HG03095 (cell line): Measurements from ENCODE around the gene ZNF214.

Source experiments
- ATAC-seq: cut with Tn5 transposase; IDR thresholded peaks from one replicate; pipeline ENCODE4 v1.9.1; 2021; ENCODE audit warnings: moderate library complexity; ENCODE audit not compliant: unreplicated experiment

Gene ZNF214

DNA sequence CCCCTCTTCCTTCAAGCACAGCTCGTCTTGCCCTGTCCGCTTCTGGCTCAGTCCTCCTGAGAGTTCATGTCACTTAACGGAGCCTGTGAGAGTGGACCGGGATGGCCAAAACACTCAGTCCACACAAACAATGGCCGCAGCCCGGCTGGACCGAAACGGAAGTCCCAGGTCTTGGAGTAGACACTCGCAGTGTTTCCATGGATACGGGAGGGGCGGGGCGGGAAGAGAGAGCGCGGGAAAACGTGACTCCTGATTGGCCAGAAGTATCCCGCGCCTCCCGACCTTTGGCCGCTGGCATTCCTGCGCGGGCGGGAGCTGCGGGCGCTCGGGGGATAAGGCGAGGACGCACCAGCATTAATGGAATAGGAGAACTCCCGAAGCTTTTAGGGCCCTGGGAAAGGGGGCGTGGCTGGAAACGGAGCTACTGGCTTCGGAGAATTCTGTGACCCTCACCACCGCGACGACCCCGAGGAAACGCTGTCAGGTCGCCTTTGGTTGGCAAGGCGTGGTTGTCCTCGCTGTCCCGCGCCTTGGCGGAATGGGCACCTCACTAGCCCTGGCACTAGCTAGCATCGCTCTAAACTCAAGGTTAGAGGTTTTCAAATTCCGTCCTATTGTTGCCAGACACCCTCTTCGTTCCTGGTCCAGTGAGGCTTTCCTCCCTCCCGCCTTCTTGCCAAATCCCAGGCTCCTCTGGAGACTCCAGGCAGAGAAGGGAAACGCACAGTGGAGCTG is at the start of gene ZNF214, which contains the start of gene NLRP14:
ZNF214 (minus strand) TSS at position 164 of the 735 bp plus-strand sequence. CDS start 17,511 bp downstream, outside the sequence.
NLRP14 (plus strand) TSS at position 297 of the 735 bp plus-strand sequence. CDS start 18,108 bp downstream, outside the sequence.
- no peak for ATAC-seq

DNA sequence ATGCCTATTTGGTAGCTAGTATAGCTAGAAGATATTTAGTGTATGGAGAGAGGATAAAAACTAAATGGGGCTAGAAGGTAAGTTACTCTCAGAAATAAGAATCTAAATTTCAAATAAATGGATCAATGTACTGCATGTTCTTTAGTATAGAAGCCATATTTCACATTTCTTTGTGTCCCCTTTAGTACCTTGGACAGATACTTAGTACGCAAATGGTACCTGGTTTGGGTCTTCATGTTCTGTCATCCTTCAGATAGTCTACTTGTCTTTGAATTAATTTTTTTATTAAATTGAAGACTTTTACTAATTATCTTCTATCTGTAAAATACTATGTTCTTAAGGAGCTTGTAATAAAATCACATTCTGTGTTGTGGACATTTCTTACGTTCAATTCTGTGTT is 42.4 kb upstream of the ZNF214 start:
- ATAC-seq = no peak

DNA sequence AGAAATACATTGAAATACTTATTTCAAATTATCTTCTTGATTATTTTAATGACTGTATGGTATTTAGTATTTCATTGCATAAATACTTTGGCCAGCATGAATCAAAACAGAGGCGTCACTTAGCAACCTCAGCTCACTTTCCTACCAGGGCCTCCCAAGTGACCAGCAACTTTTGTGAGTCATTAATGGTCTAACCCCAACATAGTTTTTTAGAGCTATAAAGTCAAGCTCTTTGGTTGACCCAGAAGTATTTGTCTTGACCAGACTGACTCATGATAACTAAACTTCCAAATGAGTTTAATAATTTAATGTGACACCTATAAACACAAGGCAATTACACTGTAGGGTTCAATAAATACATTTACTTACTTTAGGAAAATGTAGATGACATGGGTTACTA is 40.7 kb upstream of the ZNF214 start:
- no peak for ATAC-seq

GRCh38 chr11:7057641-7058040 is 37.5 kb upstream of the ZNF214 start:
- ATAC-seq = no peak

GRCh38 chr11:7056828-7057513 is 36.8 kb upstream of the ZNF214 start:
- no peak for ATAC-seq

GRCh38 chr11:7050191-7050590 is 30.0 kb upstream of the ZNF214 start:
- no peak for ATAC-seq

DNA sequence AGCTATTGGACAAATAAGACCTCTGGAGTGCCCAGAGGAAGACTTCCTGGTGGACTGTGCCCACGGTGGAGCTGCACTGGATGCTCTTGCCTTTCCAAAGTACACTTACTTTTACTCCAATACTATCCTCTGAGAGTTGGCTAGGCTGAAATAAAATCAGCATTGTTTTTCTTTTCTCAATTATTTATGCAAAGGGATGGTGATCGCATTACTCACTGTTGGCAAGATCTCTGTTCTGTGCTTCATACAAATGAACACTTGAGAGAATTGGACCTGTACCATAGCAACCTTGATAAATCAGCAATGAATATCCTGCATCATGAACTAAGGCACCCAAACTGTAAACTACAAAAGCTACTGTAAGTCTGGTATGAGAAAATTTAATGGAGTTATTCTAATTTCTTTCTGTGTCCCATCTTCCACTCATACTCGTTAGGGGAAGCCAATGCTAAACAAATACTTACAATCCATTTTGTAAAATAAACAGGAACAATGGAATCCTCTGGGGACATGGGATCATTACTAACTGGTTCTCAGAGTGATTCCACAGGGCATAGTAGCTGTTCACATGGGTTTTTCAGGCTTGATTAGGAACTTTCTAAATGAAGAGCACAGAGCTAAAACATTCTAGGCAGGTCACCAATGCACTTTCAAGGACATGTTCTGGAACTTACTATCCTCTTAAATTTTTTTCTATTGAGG is 26.5 kb upstream of the ZNF214 start:
- ATAC-seq = no peak

DNA sequence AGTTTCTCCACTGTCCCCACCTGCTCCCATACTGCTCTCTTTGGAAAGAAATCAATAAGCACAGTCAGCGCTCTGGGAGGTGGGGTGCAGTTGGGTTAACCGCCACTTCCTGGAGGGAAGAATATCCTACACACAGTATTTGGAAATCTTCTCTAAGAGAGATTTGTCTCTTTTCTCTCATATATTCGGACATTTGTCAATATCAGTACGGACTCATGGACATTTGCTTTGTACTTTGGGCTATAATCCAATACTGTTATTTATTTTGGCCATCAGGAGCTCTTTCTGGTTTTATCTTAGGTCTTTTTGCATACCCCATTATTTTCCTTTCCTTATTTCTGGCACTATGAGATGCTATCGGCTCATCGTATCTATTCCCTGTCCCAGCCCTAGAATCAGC is 13.9 kb upstream of the ZNF214 start:
- no peak for ATAC-seq

DNA sequence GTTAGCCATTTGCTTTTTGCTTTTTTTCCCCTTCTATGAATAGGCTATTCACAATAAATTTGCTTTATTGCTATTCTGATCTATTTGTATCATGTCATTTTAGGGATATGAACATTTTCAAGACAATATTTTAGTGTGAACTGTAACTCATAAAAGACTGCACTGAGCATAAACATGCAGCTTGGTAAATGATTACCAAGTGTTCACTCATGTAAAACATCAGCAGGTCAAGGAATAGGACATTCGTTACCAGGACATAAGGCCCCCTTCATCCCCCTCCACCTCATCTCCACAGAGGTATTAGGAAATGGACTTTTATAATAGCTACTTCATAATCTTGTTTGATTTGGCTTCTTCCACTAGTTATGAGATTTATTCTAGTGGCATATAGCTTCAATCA is 12.5 kb upstream of the ZNF214 start:
- ATAC-seq = no peak

DNA sequence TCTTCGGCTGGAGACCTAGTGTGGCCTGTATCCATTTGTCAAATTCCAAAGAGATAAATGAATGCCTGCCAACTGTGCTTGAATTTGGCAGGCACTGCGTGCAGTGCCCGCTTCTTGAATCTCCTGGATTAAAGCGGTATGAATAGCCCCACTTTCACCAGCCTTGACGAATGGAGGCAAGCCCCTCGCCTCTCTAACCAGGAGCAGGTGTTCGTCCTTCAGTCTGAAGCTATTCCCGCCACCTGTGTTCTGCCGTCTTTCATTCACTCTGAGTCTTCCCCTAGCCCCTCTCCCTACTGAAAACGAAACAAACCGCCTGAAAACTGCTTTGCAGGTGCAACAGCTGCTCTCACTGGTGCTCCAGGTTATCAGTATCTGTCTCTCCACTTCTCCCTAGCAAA is 11.3 kb upstream of the ZNF214 start:
- no peak for ATAC-seq

DNA sequence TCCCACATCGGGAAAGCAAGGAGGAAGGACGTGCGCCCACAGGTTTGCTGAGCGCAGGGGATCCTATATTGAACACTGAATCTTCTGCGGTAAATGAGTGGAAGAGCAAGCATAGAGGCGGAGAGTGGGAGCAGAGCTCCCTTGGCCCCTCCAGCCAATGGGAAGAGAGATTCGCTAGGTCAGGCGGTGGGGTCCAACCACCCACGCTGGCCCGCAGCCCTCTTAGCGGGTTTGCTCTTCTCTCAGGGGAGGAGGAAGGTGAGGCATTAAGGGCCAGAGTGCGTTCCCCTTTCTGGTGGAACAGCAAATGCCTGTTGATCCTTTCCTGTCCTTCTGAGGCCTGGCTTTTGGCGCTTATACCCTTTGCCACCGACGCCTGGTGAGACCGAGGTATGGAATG is 10.7 kb upstream of the ZNF214 start:
- no peak for ATAC-seq

DNA sequence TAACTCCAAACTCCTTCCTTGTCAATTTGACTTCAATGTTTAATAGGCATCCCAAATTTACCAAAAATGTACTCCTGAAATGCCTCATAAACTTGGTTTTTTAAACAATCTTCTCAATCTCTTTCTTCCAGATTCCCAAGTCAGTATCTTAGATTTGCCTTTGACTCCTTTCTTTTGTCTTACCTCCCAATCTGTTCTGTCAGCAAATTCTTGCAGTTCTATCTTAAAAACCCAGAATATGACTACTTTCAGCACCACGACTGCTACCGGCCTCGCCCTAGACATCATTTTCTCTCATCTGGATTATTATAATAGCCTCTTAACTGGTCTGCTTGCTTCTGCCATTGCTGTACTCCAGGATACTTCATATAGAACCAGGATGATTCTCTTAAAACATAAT is 8.0 kb upstream of the ZNF214 start:
- no peak for ATAC-seq

GRCh38 chr11:7021318-7021717 is 1.2 kb upstream of the ZNF214 start:
- no peak for ATAC-seq

- ATAC-seq = no peak
Measured at GRCh38 chr11:7019500-7020182, 505 bp downstream of the ZNF214 start.

DNA sequence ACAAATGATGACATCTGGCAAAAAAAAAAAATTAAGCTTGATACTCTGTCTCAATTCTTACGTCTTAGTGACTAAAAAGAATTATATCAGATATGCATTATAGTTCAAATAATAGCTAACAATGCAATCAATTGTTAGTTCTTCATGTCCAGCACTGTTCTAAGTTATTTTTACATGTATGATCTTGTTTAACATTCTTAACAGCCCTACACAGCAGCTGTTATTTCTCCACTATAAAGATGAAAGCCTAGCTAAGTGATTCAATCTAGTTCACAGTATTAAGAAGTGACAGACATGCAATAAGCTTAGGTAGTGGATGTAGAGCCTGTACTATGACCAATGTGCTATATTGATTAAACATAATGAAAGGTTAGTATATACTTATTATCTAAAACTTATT is 4.1 kb downstream of the ZNF214 start:
- ATAC-seq = no peak

DNA sequence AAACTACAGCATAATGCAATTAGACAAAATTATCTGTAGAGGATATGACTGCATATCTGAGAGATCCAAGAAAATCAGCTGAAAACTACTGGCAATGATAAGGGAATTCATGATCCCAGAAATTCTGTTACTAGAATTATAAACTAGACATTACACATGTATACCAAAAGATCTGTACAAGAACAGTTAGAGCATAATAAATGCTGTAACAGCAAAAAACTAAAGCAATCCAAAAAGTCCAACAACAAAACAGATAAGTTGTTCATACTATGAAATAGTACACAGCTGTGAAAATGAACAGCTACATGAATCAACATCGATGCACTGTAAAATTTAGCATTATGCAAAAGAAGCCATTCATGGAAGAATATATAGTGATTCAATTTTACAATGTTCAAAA is 6.0 kb downstream of the ZNF214 start:
- ATAC-seq = no peak

- peak; percentile 70 for ATAC-seq
Measured at GRCh38 chr11:7004482-7004881, 15.7 kb downstream of the ZNF214 start.

DNA sequence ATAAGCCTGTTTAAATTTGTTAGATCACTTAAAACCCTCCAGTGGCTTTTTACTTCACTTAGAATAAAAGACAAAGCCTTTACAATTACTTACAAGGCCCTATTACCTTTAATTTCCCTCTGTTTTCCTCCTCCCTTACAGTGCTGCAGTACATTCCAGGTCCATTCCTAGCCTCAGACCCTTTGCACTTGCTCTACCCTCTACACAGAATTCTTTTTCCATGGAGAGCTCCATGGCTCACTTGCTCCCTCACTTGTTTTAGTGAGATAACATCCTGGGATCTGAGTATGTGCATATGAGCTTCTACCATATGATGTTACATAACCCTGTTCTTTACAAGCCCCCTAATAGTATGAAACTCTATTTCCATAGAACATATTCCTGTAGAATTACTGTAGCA is 24.4 kb downstream of the ZNF214 start:
- ATAC-seq = no peak

DNA sequence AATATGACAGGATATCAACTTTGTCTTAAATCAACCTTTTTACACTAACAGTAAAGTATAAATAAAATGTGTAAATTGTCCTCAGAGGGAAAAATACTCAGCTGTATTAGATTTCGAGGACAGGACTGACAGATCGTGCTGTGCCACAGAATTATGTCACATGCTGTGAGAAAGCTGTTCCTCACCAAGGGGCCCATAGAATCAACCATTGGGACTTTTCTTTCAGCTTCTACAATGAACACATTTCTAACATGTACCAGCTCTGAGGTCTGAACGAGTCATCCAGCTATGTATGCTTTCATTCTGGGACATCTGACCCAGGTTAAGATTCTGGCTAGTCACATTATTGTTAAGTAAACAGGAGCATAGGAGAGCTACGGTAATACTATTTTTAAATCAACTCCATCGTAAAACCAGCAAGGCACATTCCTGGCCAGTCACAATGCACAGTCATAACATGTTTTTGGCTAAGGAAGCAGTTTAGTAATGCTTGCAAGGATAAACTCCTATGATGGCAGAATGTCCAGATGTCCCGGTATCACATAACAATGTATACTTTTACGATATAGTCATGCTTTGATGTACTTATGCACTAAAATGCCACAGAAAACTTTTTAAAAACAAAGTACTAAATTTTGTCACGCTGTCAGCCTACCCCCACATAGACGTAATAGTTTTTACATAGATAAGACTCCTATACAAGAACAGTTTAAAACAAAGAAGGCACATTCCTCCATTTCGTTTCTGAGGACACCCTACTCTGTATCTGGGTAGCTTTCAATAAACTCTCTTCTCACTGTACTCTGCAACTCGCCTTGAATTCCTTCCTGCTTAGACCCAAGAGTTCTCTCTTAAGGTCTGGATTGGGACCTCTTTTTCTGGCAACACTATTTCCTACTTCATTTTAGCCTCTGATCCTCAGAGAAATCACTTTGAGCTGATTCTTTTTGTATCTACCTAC is 27.4 kb downstream of the ZNF214 start:
- no peak for ATAC-seq

DNA sequence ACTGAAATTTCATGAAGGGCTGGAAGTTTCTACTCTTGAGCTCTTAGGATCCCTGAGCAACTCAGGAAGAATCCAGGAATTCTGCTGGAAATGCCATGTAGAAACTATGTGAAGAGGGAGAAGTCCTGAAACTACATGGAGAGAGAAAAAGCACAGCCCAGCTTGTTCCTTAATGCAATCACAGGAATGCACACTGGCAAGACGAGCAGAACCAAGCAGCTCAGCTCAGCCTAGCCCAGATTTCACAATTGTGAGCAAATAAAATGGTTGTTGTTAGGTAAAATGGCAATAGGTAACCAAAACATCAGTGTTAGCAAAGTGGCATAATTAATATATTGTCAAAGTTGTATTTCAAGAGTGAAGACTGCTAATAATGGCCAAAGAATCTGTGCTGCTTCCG is 28.1 kb downstream of the ZNF214 start:
- ATAC-seq = no peak
